Endothelial cell of umbilical vein (primary cell): ENCODE measurements around the gene DARS2.

ENCODE experiments used
- CTCF ChIP-seq, 2 donors: IDR thresholded peaks; 1 replicate in 1 of 2; 2 replicates in 1 of 2; pipeline ENCODE4 v1.5.1; 2011; ENCODE audit warnings: low read length in 2 of 2, mild to moderate bottlenecking in 2 of 2, moderate library complexity in 2 of 2, control low read depth in 1 of 2, inconsistent platforms in 1 of 2, low read depth in 1 of 2; ENCODE audit not compliant: insufficient read depth in 1 of 2; ENCODE audit errors: extremely low read depth in 1 of 2
- EZH2 ChIP-seq: IDR thresholded peaks from 2 replicates; pipeline ENCODE4 v1.6.1; 2012; ENCODE audit warnings: borderline replicate concordance, low read depth, mild to moderate bottlenecking, moderate library complexity, low read length, inconsistent platforms; ENCODE audit not compliant: severe bottlenecking
- FOS ChIP-seq: IDR thresholded peaks from 2 replicates; pipeline ENCODE4 v1.6.1; 2011; ENCODE audit warnings: mild to moderate bottlenecking, low read length, moderate library complexity, borderline replicate concordance; ENCODE audit not compliant: insufficient read depth
- POLR2A ChIP-seq: IDR thresholded peaks from 2 replicates; pipeline ENCODE4 v1.6.1; 2012; ENCODE audit warnings: low read depth, mild to moderate bottlenecking, control low read depth, low read length
- POLR2AphosphoS5 ChIP-seq: IDR thresholded peaks from 2 replicates; pipeline ENCODE4 v1.6.1; 2012; ENCODE audit warnings: low read depth, mild to moderate bottlenecking, control low read depth, low read length, moderate library complexity; ENCODE audit not compliant: insufficient read depth

- TF ChIP-seq CTCF (IDR thresholded peaks at IDR 0.05; ENCODE audit: extremely low read depth in 1 of 2, insufficient read depth in 1 of 2, low read depth in 1 of 2, low read length in 2 of 2) (no peak), POLR2AphosphoS5 (peak; percentile 52), POLR2A (peak; percentile 62), EZH2 (no peak), FOS (no peak)
Measured at GRCh38 chr1:173861731-173862145, 37.3 kb downstream of the DARS2 start.
